MM.1S (cell line): ENCODE data around the gene BYSL.

Experiments used
- CTCF ChIP-seq: fragments of 300-600 bp; sonication (generic); IDR thresholded peaks from 2 replicates; pipeline ENCODE4 v1.5.1; 2016; ENCODE audit warnings: antibody characterized with exemption, low read length, mixed read lengths
- EZH2 ChIP-seq: fragments of 300-600 bp; sonication (generic); optimal IDR thresholded peaks from 2 replicates; pipeline ENCODE3; 2017; ENCODE audit warnings: low read depth, mild to moderate bottlenecking, antibody characterized with exemption, low read length, mixed read lengths
- EZH2phosphoT487 ChIP-seq: fragments of 300-600 bp; sonication (generic); IDR thresholded peaks from 2 replicates; pipeline ENCODE4 v1.6.1; 2018; ENCODE audit warnings: antibody characterized with exemption, low read length

- TF ChIP-seq CTCF (no peak), EZH2 (no peak), EZH2phosphoT487 (no peak)
Measured at GRCh38 chr6:41887331-41887751, 34.0 kb upstream of the BYSL start.
